Spinal cord (tissue), 10 donors: Measurements from ENCODE around the gene PTPRQ. TPM values are rescaled to one million over a fixed set of nuclear protein-coding genes. Genes with fewer than 3 reads are reported as not detected.

ENCODE experiments used
- DNase-seq, 6 donors: peaks; one replicate each; pipeline versions ENCODE4 v3.0.0 to v3.0.0-alpha.2; 2013 to 2015; ENCODE audit warnings: low spot score in 6 of 6, low read depth in 4 of 6
- H3K27ac ChIP-seq: one replicate; pipeline ENCODE4 v1.5.1; 2013; ENCODE audit warnings: low read depth, low read length, control low read depth
- H3K27me3 ChIP-seq: one replicate; pipeline ENCODE4 v1.6.1; 2013; ENCODE audit warnings: low read length; ENCODE audit not compliant: control insufficient read depth, insufficient read depth
- H3K36me3 ChIP-seq: one replicate; pipeline ENCODE4 v1.6.1; 2013; ENCODE audit warnings: low read length; ENCODE audit not compliant: control insufficient read depth, insufficient read depth
- H3K4me1 ChIP-seq: one replicate; pipeline ENCODE4 v1.6.1; 2013; ENCODE audit warnings: low read length; ENCODE audit not compliant: control insufficient read depth, insufficient read depth
- H3K4me3 ChIP-seq: one replicate; pipeline ENCODE4 v1.5.1; 2013; ENCODE audit warnings: low read depth, low read length, control low read depth
- H3K9me3 ChIP-seq: one replicate; pipeline ENCODE4 v1.6.1; 2013; ENCODE audit warnings: low read length; ENCODE audit not compliant: control insufficient read depth, insufficient read depth
- WGBS: methylation state at CpG from one replicate; pipeline ENCODE4 v1.1.5; 2013; ENCODE audit warnings: missing lambda C conversion rate; ENCODE audit not compliant: insufficient coverage; 5-methylcytosine and 5-hydroxymethylcytosine counted together
- polyA plus RNA-seq, 2 donors: library from polyadenylated mRNA; unstranded; fragments of 120-200 nt; gene quantifications; one replicate each; pipeline ENCODE4 v1.2.1, GENCODE V29; 2013; ENCODE audit not compliant: insufficient read length in 2 of 2
- total RNA-seq, 2 donors: library from RNA; depleted of rRNA in 1 of 2; stranded (reverse); fragments of 120-200 nt in 1 of 2; fragments of >200 nt in 1 of 2; gene quantifications; one replicate each; pipeline versions ENCODE4 v1.2.3 to v1.2.4, GENCODE V29; 2013 to 2014
- donor health status: healthy.

The PTPRQ gene
- total and polyA plus RNA-seq, 4 donors: 0.99 to 1.7 (median 1.3) TPM

DNA sequence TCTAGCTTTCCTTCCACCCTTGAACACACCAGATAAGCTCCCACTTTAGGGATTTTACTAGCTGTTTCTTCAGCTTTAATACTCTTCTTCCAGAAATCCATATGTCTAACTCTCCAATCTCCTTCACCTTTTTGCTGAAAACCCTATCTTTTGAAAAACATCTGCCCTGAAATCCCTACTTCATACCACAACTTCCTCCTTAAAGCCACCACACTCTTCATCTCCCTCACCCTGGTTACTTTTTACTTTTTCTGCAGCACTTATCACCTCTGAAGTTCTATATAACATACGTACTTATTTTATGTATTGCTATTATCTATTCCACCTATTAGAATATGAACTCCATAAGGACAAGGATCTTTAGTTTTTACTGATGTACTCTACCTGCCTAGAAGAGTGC, 28.6 kb upstream of the PTPRQ start:
- Histone ChIP-seq H3K27ac (no peak overlapping the region), H3K27me3 (no peaks in the 10 kb centered on the region), H3K4me3 (no peak overlapping the region), H3K36me3 (no peaks in the 10 kb centered on the region), H3K9me3 (no peaks in the 10 kb centered on the region), H3K4me1 (no peaks in the 10 kb centered on the region)
- no peak for DNase-seq
- WGBS: no CpG with 5 or more reads among the region's 1 CpG

GRCh38 chr12:80419644-80420043, 24.4 kb upstream of the PTPRQ start:
- Histone ChIP-seq H3K36me3 (no peaks in the 10 kb centered on the region), H3K4me3 (no peak overlapping the region), H3K4me1 (no peaks in the 10 kb centered on the region), H3K27me3 (no peaks in the 10 kb centered on the region), H3K9me3 (no peaks in the 10 kb centered on the region), H3K27ac (no peak overlapping the region)
- DNase-seq: no peak

- Histone ChIP-seq H3K9me3 (no peaks in the 10 kb centered on the region), H3K4me1 (no peaks in the 10 kb centered on the region), H3K27me3 (no peaks in the 10 kb centered on the region), H3K36me3 (no peaks in the 10 kb centered on the region), H3K4me3 (no peak overlapping the region), H3K27ac (no peak overlapping the region)
- DNase-seq: no peak
These were observed 24.0 kb upstream of the PTPRQ start for GRCh38 chr12:80420075-80420474.

DNA sequence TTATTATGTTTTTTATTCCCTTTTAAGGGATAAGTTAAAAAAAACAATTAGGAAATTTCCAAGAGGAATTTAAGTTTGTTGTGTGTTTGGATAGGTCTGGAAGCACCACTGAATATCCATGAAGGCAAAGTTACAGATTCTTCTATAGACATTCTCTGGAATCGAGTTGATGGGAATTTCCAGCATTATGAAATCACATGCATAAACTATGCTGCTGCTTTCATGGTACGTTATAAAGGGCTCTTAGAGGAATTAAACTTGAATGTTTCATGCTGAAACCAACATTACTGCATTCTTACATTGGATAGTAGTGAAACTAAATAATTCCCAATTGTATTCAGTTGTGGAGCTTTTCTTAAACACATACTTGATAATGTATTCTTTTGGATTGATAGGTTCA, 21.5 kb upstream of the PTPRQ start:
- no peak for DNase-seq
- Histone ChIP-seq H3K4me3 (no peak overlapping the region), H3K36me3 (no peaks in the 10 kb centered on the region), H3K4me1 (no peaks in the 10 kb centered on the region), H3K27ac (no peak overlapping the region), H3K9me3 (no peaks in the 10 kb centered on the region), H3K27me3 (no peaks in the 10 kb centered on the region)
- no CpG with 5 or more reads among the region's 2 CpGs for WGBS

- Histone ChIP-seq H3K4me3 (no peak overlapping the region), H3K9me3 (no peaks in the 10 kb centered on the region), H3K4me1 (no peaks in the 10 kb centered on the region), H3K27me3 (no peaks in the 10 kb centered on the region), H3K27ac (no peak overlapping the region), H3K36me3 (no peaks in the 10 kb centered on the region)
- no peak for DNase-seq
- WGBS: 100% methylated on average over 1 of the region's 2 CpGs
These were observed 12.0 kb upstream of the PTPRQ start for GRCh38 chr12:80432061-80432460.

GRCh38 chr12:80441921-80442320, 2.1 kb upstream of the PTPRQ start:
- no peaks in the 10 kb centered on the region for H3K9me3 ChIP-seq
- no peak for DNase-seq
- no peak overlapping the region for H3K4me3 ChIP-seq
- no peaks in the 10 kb centered on the region for H3K4me1 ChIP-seq
- no peaks in the 10 kb centered on the region for H3K27me3 ChIP-seq
- no peaks in the 10 kb centered on the region for H3K36me3 ChIP-seq
- H3K27ac ChIP-seq: no peak overlapping the region

DNA sequence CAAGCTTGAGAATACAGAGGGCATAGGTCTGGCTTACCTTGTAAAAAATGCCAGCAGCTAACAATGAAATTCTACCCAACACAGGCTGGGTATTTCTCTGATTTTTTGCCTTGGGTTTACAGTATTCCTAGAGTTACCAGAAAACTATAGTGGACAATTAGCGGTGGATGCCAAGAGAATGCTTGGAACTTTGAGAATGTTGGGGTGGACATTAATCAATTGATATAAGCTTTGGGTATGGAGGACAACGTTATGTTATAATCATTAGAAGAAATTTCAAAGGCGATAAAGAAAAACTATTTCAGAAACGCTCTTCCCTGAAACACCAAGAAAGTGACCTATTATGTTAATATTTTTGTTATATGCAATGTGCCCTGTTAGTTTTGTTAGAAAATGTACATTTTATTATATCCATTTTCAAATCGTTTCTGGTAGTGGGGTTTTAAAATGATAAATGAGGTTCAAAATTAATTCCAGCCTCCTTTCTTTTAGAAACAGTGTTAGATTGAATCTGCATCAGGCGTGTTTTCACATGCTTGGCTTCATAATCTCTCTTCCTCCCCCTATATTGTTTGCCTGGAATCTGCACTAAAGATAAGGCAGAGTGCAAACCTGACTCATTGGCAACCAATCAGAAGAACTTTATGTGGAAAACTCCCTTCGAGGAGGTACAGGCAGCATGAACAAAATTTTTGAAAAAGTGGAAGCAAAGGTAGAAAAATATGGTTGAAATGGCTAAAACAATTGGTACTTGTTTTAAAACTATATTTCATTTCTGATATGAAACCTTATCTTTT, 1.4 kb upstream of the PTPRQ start:
- no peak for DNase-seq
- Histone ChIP-seq H3K9me3 (no peaks in the 10 kb centered on the region), H3K27me3 (no peaks in the 10 kb centered on the region), H3K36me3 (no peaks in the 10 kb centered on the region), H3K27ac (no peak overlapping the region), H3K4me3 (no peak overlapping the region), H3K4me1 (no peaks in the 10 kb centered on the region)
- WGBS: 100% methylated on average over 1 of the region's 7 CpGs

DNA sequence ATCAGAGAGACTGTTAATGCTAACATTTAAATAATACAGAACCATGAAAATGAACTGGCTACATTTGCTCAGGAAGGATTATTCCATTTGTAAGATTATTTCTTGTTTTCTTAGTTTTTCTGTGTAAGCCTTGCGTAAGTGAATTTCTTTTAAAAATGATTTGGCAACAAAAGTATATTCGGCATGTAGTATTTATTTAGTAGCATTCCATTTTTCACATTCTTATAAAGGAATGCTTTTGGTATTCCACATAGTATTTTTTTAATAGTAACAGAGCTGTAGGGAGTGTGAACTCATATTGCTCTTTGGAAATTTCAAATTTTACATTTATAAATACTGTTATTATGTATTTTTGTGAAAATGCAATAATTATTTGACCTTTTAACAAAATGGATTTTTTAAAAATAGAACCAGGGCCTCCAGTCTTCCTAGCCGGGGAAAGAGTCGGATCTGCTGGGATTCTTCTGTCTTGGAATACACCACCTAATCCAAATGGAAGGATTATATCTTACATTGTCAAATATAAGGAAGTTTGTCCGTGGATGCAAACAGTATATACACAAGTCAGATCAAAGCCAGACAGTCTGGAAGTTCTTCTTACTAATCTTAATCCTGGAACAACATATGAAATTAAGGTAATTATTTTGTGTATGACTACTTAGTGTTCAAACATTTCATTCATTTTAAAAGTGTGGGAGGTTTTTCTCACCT, 1.2 kb downstream of the PTPRQ start:
- Histone ChIP-seq H3K36me3 (no peaks in the 10 kb centered on the region), H3K27ac (no peak overlapping the region), H3K27me3 (no peaks in the 10 kb centered on the region), H3K4me1 (no peaks in the 10 kb centered on the region), H3K9me3 (no peaks in the 10 kb centered on the region), H3K4me3 (no peak overlapping the region)
- no CpG with 5 or more reads among the region's 5 CpGs for WGBS
- DNase-seq: no peak

- H3K4me3 ChIP-seq: no peak overlapping the region
- H3K27ac ChIP-seq: no peak overlapping the region
- H3K4me1 ChIP-seq: no peaks in the 10 kb centered on the region
- H3K36me3 ChIP-seq: no peaks in the 10 kb centered on the region
- no CpG with 5 or more reads among the region's 1 CpG for WGBS
- no peaks in the 10 kb centered on the region for H3K27me3 ChIP-seq
- DNase-seq: no peak
- no peaks in the 10 kb centered on the region for H3K9me3 ChIP-seq
These were observed 12.5 kb downstream of the PTPRQ start for GRCh38 chr12:80456513-80456912.

DNA sequence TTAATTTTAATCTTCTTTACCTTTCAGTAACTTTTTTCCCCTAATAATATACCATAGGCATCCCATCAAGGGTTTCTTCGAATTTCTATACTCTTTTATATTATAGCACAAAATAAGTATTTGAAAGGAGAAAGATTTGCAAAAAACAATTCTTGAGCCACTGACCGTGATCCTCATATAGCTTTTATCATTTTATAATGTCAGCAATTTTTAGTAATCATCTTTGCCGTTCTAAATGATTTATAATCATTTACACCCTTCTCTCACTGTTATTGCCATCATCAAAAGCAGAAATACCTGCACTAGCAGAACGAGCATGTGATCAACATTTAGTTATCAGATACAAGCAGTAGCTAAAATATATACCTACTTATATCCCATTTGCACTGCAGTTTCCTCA, 16.9 kb downstream of the PTPRQ start:
- H3K27ac ChIP-seq: no peak overlapping the region
- DNase-seq: no peak
- H3K4me3 ChIP-seq: no peak overlapping the region
- no peaks in the 10 kb centered on the region for H3K4me1 ChIP-seq
- H3K27me3 ChIP-seq: no peaks in the 10 kb centered on the region
- 92% methylated on average over 2 of the region's 4 CpGs for WGBS
- no peaks in the 10 kb centered on the region for H3K9me3 ChIP-seq
- H3K36me3 ChIP-seq: no peaks in the 10 kb centered on the region
